Measurements from ENCODE around the gene CD109.
"Not testable (repeated sequence)": the region's sequence is repeated elsewhere in the genome, so short reads cannot be mapped to it uniquely, and the experiment has no call there.

Gene CD109

GRCh38 chr6:73796881-73797280 lies 100.9 kb downstream of the CD109 start:
- DNase-seq = no peak

- no peak for DNase-seq
Measured at GRCh38 chr6:73797861-73798260, 101.9 kb downstream of the CD109 start.

- DNase-seq = peak; percentile 52
Measured at GRCh38 chr6:73798592-73798991, 102.6 kb downstream of the CD109 start.

GRCh38 chr6:73800997-73801396 lies 105.0 kb downstream of the CD109 start:
- no peak for DNase-seq

- no peak for DNase-seq
Measured at GRCh38 chr6:73801652-73802268, 105.8 kb downstream of the CD109 start.

GRCh38 chr6:73802366-73802765 lies 106.4 kb downstream of the CD109 start:
- DNase-seq = no peak

GRCh38 chr6:73803562-73804241 lies 107.7 kb downstream of the CD109 start:
- peak; percentile 13 for DNase-seq

- not testable (repeated sequence) for DNase-seq
Measured at GRCh38 chr6:73805221-73805620, 109.2 kb downstream of the CD109 start.

- not testable (repeated sequence) for DNase-seq
Measured at GRCh38 chr6:73805982-73806381, 110.0 kb downstream of the CD109 start.

- no peak for DNase-seq
Measured at GRCh38 chr6:73811706-73812105, 115.7 kb downstream of the CD109 start.

GRCh38 chr6:73817253-73817652 lies 121.2 kb downstream of the CD109 start:
- no peak for DNase-seq

- DNase-seq = no peak
Measured at GRCh38 chr6:73823046-73823735, 127.2 kb downstream of the CD109 start.

- DNase-seq = no peak
Measured at GRCh38 chr6:73823832-73824231, 127.8 kb downstream of the CD109 start.

GRCh38 chr6:73826571-73826970 lies 130.6 kb downstream of the CD109 start:
- DNase-seq = no peak

GRCh38 chr6:73830119-73830518 lies 134.1 kb downstream of the CD109 start:
- DNase-seq = no peak

GRCh38 chr6:73832313-73832712 lies 136.3 kb downstream of the CD109 start:
- DNase-seq = no peak

- not testable (repeated sequence) for DNase-seq
Measured at GRCh38 chr6:73844696-73845095, 148.7 kb downstream of the CD109 start.

GRCh38 chr6:73851048-73851447 lies 155.0 kb downstream of the CD109 start:
- not testable (repeated sequence) for DNase-seq

GRCh38 chr6:73854998-73855718 lies 159.2 kb downstream of the CD109 start:
- DNase-seq = peak; percentile 77

GRCh38 chr6:73857341-73857890 lies 161.4 kb downstream of the CD109 start:
- no peak for DNase-seq

- DNase-seq = no peak
Measured at GRCh38 chr6:73858376-73858775, 162.4 kb downstream of the CD109 start.

- no peak for DNase-seq
Measured at GRCh38 chr6:73860303-73860702, 164.3 kb downstream of the CD109 start.

- DNase-seq = no peak
Measured at GRCh38 chr6:73866305-73866704, 170.3 kb downstream of the CD109 start.
